GM18861 (cell line): ENCODE measurements around the gene OR5T3.
"Not testable (repeated sequence)": the region's sequence is repeated elsewhere in the genome, so short reads cannot be mapped to it uniquely, and the experiment has no call there.

Source experiments
- ATAC-seq: cut with Tn5 transposase; IDR thresholded peaks from one replicate; pipeline ENCODE4 v1.9.1; 2021; ENCODE audit not compliant: unreplicated experiment

The OR5T3 gene

DNA sequence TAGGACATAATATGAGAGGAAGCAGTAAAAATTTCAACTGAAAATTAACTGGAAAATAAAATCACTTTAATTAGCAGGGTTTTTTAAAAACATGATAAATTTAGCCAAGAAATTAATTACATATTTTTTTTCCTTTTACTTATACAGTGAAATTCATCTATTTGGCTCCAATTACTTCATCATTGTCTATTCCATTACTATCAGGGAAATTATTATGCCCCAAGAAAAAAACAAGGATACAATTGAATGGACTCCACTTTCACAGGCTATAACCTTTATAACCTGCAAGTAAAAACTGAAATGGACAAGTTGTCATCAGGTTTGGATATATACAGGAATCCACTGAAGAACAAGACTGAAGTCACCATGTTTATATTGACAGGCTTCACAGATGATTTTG, at the start of gene OR5T3:
Gene OR5T3, plus strand, starts transcription at position 301 of the 400 bp plus-strand sequence. Its CDS starts 0 bp downstream, at position 301.
- ATAC-seq, result no peak

DNA sequence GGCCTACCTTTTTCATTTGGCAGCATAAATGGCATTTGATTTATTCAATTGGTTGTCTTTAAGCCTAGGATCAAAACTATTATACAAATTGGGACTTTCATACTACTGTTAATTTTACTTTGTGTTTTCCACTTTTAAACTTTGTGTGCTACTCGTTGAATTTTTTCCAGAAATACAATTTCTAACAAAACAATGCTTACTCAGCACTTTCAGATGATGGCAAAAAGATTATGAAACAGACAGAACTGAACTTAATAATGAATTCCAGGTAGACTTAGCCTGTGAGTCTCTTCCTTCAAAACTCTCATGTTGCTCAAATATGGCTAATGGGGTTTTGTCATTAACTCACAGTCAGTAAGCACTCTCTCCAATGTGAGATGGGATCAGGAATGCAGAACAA, 44.3 kb upstream of the OR5T3 start:
- no peak for ATAC-seq

DNA sequence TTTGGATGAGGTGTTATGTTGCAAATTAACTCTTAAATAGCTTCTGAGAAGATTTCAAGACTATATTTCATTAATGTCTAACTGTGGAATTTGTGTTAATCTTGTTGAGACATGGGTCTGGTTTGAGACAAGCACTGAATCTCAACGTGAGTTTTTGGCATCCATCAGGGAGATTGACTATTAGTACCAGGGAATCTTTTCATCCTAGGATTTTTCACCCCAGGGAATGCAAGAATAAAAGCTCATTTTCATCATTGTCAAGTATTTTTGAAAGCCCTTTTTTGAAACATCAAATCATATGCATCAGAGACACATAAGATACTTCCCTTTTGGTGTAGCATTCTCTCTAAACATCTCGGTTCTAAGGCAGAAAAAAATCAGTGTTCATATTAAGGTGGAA, 37.5 kb upstream of the OR5T3 start:
- ATAC-seq, result no peak

DNA sequence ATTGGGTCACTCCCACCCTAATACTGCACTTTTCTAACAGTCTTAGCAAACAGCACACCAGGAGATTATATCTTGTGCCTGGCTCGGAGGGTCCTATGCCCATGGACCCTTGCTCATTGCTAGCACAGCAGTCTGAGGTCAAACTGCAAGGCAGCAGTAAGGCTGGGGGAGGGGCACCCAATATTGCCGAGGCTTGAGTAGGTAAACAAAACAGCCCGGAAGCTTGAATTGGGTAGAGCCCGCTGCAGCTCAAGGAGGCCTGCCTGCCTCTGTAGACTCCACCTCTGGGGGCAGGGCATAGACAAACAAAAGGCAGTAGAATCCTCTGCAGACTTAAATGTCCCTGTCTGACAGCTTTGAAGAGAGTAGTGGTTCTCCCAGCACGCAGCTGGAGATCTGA, 32.3 kb upstream of the OR5T3 start:
- ATAC-seq, result not testable (repeated sequence)

DNA sequence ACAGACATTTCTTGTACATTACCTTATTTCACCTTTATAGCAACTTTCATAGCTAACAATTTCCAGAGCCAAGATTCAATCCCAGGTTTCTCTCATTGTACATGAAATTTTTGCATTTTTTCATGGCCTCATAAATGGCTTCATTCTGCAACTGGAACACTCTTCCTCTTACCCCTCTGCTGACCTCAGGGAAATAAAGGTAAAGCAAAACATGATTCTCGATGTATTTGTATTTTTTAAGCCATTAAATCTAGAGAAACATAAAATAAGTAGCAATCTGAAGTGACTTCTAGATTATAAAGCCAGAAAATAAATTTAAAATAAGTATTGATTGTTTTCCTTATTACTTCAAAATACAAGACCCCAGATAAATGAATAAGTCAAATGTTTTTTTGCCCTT, 17.9 kb upstream of the OR5T3 start, which contains the start of gene OR5T2:
Gene OR5T2, minus strand, starts transcription at position 101 of the 400 bp plus-strand sequence. CDS start 1,193 bp downstream, outside the sequence.
- no peak for ATAC-seq

DNA sequence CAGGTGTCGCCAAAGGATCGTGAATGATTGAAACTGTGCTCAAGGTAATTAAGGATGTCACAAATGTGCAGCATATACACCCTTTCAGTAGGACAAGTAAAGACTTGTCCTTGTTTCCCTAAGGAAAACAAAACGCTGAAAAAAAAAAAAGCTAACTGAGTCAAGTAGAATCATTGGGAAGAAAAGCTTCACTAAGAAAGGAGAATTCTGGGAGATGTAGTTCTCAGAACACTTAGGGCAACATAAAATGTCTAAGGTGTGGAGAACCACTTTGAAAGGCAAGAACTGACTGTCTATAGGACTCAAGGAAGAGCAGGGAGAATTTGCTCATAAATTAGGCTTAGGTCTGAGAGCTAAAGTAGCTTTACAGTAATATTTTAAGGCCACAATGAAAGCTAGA, 19.0 kb downstream of the OR5T3 start:
- no peak for ATAC-seq

DNA sequence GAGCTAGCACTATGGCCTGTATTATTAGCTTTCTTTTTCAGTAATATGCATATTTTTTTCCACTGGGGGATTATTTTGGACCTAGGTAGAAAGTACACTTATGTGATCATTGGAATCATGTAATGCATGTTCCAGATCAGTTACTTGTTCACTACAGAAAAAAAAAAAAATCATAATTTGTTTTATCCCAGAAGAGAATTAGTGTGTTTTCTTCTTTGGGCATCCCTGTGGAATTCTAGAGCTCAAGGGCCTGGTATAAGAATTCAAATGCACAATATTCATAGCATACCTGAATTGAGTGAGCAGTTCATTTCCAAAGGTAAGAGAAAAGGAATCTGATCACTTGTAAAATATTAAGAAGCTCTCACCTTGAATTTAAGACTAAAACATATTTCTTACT, 21.8 kb downstream of the OR5T3 start, which contains the start of gene OR5T1:
Gene OR5T1, plus strand, starts transcription at position 301 of the 400 bp plus-strand sequence. CDS start 1,485 bp downstream, outside the sequence.
- ATAC-seq, result no peak

DNA sequence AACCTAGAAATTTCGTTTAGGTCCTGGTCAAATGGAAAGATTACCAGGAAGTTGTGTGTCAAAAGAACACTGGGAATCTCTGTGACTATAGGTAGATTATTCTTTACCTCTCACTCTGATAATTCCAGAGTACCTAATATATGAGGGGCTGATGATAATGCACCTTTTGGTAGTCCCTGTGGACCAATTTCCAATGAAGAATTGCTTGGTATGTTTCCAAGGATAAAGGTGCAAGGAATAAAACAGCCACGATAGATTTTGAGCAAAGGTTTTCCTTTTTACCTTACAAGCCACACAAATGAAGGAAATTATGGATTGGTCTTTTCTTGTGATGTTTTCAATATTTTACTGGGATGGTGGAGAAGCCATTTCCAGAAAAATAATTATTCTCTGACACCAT, 40.1 kb downstream of the OR5T3 start, which contains the start of gene OR8H1:
Gene OR8H1, minus strand, starts transcription at position 101 of the 400 bp plus-strand sequence. CDS start 1,192 bp downstream, outside the sequence.
- ATAC-seq, result no peak

DNA sequence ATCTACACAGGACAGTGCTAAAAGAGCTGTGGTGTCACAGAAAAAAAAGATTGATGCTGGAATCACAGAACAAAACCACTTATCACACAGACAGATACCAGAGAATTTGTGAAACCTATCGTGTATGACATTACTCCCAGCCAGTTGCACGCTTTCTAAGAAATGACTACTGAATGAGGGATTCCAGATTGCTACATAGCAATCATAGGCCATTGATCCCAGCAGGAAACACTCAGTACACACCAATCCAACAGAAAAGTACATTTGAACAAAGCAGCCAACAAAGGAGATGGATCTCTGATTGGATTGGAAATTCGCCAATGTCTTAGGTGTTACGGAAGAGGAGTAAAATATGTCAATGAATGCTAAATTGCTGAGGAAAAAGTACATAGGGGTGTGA, 44.8 kb downstream of the OR5T3 start:
- no peak for ATAC-seq
